ENCODE data around the gene EYA3.

The EYA3 gene

DNA sequence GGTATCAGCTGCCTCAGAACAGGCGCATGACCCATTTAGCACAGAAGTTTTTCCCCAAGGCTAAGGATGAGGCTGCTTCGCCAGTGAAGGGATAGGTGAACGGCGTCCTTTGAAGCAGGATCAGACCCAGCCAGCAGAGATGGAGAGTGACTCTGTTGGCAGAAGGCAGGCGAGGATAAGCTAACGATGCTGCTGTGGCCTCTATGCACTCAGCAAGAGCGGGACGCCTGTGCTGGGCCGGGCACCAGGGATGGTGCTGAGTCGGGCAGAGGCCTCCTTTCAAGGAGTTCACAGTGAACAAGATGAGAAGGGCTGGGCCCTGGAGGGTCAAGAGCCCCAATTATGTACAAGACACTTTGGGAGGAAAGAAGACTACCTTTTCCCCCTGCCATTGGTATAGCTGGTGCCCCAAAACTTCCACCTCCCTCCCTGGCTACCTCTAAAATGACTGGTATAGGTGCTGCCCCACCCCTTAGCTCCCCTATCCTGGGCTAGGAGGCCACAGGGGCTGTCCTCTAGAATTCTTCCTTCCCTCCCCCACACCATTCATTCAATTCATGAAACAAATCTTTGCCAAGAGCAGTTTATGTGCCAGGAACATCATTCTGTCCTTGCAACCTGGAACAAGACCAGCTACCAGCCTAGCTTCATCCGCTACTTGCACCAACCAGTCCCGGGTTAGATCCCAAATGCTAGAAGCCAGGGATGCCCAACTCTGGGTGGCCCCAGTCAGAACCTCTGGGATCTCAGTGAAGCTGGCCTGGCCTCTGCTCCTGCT is 121.1 kb downstream of the EYA3 start:
- TF ChIP-seq, protein P1, sequence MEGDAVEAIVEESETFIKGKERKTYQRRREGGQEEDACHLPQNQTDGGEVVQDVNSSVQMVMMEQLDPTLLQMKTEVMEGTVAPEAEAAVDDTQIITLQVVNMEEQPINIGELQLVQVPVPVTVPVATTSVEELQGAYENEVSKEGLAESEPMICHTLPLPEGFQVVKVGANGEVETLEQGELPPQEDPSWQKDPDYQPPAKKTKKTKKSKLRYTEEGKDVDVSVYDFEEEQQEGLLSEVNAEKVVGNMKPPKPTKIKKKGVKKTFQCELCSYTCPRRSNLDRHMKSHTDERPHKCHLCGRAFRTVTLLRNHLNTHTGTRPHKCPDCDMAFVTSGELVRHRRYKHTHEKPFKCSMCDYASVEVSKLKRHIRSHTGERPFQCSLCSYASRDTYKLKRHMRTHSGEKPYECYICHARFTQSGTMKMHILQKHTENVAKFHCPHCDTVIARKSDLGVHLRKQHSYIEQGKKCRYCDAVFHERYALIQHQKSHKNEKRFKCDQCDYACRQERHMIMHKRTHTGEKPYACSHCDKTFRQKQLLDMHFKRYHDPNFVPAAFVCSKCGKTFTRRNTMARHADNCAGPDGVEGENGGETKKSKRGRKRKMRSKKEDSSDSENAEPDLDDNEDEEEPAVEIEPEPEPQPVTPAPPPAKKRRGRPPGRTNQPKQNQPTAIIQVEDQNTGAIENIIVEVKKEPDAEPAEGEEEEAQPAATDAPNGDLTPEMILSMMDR (conservative IDR thresholded peaks at IDR 0.05): no peak
- TF ChIP-seq ZFX (IDR thresholded peaks at IDR 0.05): no peak
- no peak overlapping the region for H3K27ac ChIP-seq

DNA sequence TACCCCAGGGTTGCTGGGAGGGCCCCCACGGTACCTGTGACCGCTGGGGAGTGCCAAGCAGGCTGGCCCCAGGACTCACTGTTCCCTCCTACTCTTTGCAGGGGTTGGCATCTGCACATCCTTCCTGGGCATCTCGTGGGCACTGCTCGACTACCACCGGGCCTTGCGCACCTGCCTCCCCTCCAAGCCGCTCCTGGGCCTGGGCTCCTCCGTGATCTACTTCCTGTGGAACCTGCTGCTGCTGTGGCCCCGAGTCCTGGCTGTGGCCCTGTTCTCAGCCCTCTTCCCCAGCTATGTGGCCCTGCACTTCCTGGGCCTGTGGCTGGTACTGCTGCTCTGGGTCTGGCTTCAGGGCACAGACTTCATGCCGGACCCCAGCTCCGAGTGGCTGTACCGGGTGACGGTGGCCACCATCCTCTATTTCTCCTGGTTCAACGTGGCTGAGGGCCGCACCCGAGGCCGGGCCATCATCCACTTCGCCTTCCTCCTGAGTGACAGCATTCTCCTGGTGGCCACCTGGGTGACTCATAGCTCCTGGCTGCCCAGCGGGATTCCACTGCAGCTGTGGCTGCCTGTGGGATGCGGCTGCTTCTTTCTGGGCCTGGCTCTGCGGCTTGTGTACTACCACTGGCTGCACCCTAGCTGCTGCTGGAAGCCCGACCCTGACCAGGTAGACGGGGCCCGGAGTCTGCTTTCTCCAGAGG is 121.9 kb downstream of the EYA3 start:
- H3K27ac ChIP-seq: no peak overlapping the region
- no peak for TF ChIP-seq ZFX (IDR thresholded peaks at IDR 0.05)
- TF ChIP-seq, protein P1 (conservative IDR thresholded peaks at IDR 0.05): no peak

DNA sequence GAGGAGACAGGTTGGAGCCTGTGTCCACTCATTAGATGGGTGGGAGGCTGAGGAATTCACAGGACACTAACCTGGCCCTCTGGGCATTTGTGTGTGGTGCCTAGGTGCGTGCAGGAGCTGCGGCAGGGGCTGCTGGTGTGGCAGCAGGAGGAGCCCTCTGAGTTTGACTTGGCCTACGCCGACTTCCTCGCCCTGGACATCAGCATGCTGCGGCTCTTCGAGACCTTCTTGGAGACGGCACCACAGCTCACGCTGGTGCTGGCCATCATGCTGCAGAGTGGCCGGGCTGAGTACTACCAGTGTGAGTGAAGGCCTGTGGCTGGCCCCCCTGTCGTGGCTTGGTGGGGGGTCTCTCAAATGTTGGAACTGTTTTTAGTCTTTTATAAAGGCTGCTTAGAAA is 125.0 kb downstream of the EYA3 start:
- H3K27ac ChIP-seq: no peak overlapping the region
- TF ChIP-seq, protein P1 (conservative IDR thresholded peaks at IDR 0.05): no peak
- TF ChIP-seq ZFX (IDR thresholded peaks at IDR 0.05): no peak

DNA sequence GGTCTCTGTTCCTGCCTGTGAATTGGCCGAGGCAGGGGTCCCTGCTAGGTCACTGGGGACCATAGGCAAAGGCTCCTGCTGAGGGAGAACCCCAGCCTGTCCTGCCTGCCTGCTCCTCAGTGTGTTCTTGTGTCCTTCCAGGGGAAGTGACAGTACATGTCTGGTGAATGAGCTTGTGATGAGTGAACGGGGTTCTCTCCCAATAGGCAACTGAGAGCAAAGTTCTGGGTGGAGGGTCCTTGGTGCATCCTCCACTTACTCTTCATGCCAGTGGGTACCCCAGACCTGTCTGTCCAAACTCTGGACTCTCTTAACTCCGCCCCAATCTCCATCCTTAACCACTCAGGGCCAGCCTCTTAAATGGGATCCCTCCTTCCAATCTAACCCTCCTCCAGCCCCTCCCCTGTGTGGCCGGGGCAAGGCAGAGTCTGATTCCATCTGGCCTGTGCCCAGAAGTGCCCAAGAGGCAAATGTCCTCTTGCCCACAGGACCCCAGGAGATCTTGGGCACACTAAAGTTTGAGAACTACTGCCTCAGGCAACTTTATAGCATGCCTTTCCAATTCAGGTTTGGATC is 126.7 kb downstream of the EYA3 start:
- no peak overlapping the region for H3K27ac ChIP-seq
- TF ChIP-seq ZFX (IDR thresholded peaks at IDR 0.05): no peak
- TF ChIP-seq, protein P1 (conservative IDR thresholded peaks at IDR 0.05): no peak

DNA sequence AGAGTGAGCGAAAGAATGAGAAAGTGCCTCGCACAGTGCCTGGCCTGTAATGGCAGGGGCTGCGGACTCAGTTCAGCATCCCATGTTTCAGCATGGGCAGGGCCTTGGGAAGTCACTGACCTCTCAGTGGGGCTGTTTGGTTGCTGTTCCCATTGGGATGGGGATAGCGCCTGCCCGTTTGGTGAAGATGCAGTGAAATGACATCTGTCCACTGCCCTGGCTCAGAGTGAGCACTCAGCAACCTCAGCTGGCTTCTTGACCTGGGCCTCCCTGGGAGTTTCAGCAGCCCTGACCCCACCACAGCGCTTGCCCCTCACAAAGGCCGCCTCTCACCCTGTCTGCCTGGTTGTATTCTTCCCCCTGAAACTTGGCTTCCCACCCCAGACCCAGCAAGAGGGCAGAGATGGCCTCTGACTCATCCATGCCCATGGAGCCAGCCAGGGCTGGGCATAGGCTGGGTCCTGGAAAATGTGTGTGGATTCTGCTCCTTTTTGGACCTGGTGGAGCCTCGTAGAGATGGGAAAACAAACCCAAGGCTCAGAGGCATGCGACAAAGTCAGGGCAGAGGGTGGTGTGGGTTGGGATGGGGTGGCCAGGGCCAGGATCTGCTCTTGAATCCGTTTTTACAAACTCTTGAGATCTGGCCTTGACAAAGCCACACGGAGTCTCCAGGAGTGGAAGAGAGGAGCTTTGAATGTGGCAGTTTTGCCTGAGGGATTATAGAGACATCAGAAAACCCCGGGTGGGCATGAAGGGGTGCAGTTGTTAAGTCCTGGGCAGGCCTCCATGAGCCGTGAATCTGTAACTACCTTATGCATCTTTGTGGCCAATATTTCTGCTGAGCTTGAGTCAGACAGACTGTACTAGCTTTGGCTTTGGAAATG is 127.4 kb downstream of the EYA3 start:
- TF ChIP-seq, protein P1 (conservative IDR thresholded peaks at IDR 0.05): no peak

DNA sequence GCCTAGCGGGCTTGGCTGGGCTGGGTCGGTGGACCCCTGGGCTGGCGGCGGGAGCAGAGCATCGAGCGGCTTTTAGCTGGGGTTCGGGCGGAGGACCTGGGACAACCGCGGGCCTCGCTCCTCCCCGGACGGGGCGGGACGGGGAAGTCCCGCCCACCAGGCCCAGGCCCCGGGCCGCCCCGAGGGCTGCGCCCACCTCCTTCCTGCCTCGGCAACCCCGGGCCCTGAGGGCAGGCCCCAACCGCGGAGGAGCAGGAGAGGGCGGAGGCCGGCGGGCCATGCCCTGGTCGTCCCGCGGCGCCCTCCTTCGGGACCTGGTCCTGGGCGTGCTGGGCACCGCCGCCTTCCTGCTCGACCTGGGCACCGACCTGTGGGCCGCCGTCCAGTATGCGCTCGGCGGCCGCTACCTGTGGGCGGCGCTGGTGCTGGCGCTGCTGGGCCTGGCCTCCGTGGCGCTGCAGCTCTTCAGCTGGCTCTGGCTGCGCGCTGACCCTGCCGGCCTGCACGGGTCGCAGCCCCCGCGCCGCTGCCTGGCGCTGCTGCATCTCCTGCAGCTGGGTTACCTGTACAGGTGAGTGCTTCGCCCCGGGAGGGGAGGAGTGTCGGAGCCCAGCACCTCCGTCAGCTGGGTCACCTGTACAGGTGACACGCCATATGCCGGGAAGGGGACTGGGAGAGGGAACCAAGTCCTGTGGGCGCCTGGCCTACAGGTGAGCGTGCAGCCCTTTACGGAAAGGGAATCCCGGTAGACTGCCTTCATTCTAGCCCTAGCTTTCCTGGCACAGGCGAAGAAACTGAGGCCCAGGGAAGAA is 128.4 kb downstream of the EYA3 start, which contains the start of gene XKR8:
XKR8 (plus strand) TSS at position 182 of the 812 bp plus-strand sequence; CDS start at position 279, 97 bp downstream.
- H3K27ac ChIP-seq: peak within 1 kb of the TSS; percentile 79
- TF ChIP-seq, protein P1 (conservative IDR thresholded peaks at IDR 0.05): peak; percentile 89
- peak; percentile 93 for TF ChIP-seq ZFX (IDR thresholded peaks at IDR 0.05)

More for the DNA sequence above, 127.4 kb downstream of the EYA3 start:
- peak overlapping the region; percentile 79 for H3K27ac ChIP-seq
